NCI-H510A treated with DMSO at 0.1 percent for 48 hours (cell line): Measurements from ENCODE around the gene C4BPB.
"Not testable (repeated sequence)": the region's sequence is repeated elsewhere in the genome, so short reads cannot be mapped to it uniquely, and the experiment has no call there.

Experiments
- DNase-seq: peaks from one replicate; lab custom pipeline; 2025; lab: John Stamatoyannopoulos, UW

Gene C4BPB, protein sequence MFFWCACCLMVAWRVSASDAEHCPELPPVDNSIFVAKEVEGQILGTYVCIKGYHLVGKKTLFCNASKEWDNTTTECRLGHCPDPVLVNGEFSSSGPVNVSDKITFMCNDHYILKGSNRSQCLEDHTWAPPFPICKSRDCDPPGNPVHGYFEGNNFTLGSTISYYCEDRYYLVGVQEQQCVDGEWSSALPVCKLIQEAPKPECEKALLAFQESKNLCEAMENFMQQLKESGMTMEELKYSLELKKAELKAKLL

GRCh38 chr1:207088701-207089626 is at the start of gene C4BPB:
C4BPB (plus strand) TSS chr1:207088860; CDS start chr1:207089532, 672 bp downstream.
- DNase-seq, result peak; percentile 4

DNA sequence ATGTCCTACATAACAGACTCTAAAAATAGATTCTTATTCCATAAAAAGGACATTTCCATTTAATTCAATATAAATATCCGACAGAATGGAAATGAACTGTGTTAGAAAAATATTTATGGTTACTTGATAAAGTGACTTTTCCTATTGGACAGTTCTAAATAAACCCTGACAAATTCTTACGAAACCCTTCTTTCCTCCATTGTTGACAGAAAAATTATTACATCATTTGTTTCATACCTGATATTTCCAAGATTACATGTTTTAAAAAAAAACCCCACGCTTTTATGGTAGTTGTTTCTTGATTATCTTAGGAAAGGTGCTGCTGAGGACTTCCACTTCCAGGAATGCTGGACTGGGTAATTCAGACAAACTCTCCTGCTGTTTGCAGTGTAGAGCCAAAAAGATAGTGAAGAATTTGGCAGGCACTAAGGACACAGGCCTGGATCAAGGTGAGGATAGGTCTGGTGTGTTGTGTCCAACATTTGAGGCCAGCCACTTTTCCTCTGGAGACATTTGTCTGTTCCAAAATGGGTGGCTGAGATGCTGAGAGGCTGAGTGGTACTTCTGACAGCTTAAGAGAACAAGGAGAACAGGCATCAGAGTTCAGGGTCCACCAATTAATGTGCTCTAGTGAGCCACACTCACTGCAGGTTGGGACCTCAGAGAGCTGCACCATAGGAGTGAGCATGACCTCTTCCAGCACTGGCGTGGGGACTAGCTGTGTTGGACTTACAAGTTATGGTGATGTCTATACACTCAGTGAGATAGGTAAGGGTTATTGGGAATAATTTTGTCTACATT is 49.1 kb upstream of the C4BPB start:
- no peak for DNase-seq

- no peak for DNase-seq
These were observed 48.5 kb upstream of the C4BPB start for GRCh38 chr1:207040181-207040533.

DNA sequence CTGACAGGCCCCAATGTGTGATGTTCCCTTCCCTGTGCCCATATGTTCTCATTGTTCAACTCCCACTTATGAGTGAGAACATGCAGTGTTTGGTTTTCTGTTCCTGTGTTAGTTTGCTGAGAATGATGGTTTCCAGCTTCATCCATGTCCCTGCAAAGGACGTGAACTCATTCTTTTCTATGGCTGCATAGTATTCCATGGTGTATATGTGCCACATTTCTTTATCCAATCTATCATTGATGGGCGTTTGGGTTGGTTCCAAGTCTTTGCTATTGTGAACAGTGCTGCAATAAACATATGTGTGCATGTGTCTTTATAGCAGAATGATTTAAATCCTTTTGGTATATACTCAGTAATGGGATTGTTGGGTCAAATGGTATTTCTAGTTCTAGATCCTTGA is 47.3 kb upstream of the C4BPB start:
- not testable (repeated sequence) for DNase-seq

GRCh38 chr1:207045453-207045852 is 43.2 kb upstream of the C4BPB start:
- no peak for DNase-seq

- no peak for DNase-seq
These were observed 41.2 kb upstream of the C4BPB start for GRCh38 chr1:207047505-207047904.

DNA sequence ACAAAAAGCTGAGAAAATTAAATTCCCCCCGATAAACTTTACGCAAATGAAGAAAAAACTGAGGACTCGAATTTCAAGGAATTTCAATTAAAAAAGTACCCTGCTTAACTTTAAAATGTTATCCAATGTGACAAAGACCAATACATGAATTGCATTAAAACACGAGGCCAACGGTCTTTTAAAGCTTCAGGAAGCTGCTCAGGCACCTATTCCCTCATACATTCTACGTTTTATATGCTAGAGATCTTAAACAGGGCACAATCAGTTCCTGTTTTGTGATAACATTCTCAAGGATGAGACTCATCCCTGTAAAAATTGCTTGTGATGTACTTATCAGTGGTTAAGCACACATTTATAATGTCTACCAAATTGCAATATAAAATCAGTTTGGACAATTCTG is 40.6 kb upstream of the C4BPB start:
- DNase-seq, result no peak

DNA sequence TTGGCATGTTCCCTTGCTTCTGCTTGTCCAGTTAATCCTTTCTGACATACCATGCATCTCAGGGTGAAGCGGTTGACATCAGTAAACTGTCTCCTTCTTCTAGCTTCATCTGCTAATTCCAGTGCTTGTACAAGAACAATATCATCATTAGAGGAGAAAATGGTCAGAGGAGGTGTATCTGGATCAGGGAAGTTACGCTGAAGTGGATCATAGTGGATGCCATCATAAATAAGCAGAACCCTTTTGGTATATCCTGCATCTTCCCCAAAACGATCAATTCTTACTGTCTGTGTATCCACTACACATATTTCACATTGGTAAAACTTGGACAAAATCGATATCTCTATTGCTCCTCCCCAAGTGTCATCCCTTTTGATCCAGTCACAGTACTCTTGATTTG is 39.6 kb upstream of the C4BPB start:
- DNase-seq, result no peak

DNA sequence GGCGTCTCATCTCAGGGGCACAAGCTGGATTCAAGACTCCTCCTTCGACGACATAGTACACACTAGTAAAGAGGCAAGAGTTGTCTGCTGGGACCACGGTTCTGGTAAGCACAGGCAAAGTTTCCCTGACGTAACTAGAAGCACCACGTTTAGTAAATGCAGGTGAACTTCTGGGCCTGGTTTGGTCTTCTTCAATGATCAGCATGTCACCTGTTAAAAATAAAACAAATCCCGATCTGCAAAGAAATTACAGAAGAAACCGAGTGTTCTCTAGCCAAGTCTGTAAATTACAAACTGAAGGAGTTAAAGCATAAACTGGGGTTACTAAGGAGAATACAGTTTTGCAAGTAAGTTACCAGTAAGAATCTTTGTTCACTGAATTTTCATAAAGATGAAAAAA is 39.1 kb upstream of the C4BPB start:
- DNase-seq, result no peak

GRCh38 chr1:207049974-207050391 is 38.7 kb upstream of the C4BPB start:
- peak; percentile 72 for DNase-seq

DNA sequence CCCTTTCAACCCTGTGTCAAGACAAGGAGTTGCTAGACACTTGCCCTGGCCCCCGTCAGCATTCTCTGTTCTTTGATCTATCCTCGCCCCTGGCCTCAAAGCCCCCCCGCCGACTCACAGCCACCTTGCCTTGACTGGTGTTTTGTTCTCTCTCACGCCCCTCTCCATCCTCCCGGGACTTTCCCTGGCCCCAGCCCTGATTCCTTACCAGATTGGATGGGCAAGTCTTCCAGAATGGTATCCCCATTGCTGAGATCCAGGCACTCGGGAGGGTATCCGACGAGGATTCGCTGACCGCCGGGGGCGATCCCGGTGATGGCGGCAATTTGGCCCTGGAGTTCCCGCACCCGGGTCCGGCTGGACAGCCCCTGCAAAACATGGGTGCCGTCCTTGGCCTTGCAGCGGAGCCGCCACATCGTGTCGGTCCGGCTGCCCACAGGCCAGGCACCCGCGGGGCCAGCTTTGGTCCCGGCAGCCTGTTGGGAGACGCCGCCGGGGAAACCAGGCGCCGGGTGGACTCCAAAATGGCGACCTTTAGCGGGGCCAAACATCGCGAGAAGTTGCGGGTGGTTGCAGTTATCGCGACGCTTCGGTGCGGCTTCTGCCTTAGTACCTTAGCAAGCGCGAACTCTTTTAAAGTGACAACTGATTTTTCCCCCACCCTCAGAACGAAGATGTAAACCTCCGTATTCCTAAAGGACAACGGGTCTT is 38.0 kb upstream of the C4BPB start:
- DNase-seq, result peak; percentile 84

- peak; percentile 70 for DNase-seq
These were observed 37.3 kb upstream of the C4BPB start, which contains the start of gene YOD1 for GRCh38 chr1:207051191-207051943. YOD1 (minus strand) TSS chr1:207051208; CDS start chr1:207051030, 178 bp downstream.

GRCh38 chr1:207052911-207053769 is 35.5 kb upstream of the C4BPB start, which contains the start of gene PFKFB2:
PFKFB2 (plus strand) TSS chr1:207053275; CDS start chr1:207054718, 1,443 bp downstream.
- peak; percentile 99 for DNase-seq

GRCh38 chr1:207054491-207054890 is 34.2 kb upstream of the C4BPB start:
- DNase-seq, result no peak

DNA sequence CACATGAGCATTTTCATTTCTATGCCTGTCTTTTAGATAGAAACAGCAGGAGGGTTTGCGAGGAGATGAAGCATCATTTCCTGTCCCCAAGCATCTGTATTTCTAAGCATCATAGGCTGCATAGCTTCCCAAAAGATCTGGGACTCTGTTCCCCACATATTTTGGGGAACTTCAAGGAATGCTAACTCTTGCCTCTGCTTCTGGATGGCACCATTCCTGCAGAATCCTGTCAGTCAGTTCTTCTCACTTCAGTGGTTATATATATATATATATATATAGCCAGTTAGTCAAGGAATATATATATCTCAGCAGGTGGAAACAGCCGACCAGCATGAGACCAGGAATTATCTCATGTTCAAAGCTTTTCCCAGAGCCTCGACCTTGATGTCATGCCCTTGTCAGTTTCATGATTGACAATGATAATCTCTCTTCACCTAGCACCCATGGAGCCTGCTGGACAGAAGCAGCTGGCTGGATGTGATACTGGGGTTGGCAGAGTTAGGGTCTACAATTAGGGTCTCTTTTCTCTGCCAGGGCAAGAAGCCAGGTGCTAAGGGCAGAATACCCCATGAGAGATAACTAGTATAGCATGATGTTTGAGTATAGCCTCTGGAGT is 33.2 kb upstream of the C4BPB start:
- DNase-seq, result no peak

DNA sequence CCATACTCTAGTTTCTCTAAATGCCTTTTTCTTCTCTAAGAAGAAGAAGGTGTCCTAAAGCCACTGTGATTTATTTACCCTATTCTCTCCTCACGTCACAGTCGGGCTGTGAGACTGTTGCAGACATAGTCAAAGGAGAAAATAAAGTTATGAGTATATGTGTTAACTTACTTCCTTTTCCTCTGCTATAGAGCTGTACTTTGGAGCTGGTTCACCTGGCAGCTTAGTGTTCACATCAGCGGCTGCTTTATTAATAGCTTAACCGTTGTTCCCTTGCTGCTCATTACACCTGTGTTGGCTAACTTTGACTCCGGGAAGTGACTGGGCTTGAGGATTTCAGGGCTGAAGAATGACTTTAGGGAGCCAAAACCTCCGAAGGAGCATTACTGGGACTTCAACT is 32.0 kb upstream of the C4BPB start:
- DNase-seq, result no peak

DNA sequence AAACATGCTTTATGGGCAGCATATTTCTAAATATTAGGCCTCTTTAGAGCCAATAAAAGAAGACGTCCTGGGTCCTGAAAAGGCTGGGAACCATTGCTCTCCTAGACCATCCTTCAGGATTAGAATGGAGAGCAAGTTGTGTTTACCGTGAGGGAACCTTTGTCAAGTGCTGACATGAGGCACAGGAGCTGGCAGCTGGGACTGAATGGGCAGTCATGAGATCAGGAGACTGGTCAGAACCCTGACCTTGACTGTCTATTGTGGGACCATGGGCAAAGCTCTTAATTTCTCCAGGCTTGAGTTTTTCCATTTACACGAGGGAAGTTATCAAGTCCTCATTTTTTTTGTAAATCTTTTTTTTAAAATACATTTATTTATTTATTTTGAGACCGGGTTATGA is 30.4 kb upstream of the C4BPB start:
- peak; percentile 21 for DNase-seq

DNA sequence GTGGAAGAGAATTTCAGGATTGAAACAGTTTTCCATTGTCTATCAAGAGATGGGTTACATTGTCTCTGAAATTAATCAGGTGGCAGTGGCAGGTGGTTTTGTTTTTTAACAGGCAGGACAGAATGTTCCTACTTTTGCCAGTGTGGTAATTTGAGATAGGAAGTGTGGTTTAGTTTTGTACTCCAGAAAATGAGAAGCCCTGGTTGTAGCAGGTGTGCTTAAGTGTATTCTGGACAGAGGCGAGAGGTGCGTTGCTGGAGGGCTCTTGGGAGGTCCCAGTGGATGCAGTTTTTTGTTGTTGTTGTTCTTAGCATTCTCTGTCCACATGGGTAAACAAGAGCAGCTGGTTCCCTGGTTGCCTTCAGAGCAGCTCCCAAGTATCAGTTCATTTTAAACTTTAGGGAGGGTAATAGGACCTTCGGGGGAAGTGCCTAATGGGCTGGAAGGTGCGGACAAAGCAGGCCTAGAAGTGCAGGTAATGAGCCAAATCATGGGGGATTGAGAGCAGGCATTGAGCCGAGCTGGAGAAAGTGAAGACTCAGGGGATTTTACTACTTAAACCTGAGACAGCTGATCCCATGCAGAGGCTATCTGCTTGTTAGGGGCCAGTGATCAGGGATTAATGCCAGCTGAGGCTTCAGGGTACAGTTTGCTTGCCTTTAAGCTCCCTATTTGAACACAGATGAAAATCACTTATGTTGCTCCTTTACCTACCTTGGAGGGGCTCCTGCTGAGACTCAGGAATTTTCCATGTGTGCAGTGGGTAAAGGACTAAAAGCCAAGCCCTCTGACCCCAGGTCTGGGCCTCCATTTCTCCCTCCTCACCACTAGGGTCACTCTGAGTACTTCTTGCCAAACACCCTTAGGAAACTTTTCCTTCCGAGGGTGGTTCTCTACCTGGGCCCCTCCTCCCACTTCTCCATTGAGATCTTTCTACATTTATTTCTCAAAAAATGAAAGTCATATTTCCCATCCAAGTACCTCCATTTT is 29.5 kb upstream of the C4BPB start:
- peak; percentile 83 for DNase-seq
